ENCODE results near the gene ROBO4.

The ROBO4 gene

DNA sequence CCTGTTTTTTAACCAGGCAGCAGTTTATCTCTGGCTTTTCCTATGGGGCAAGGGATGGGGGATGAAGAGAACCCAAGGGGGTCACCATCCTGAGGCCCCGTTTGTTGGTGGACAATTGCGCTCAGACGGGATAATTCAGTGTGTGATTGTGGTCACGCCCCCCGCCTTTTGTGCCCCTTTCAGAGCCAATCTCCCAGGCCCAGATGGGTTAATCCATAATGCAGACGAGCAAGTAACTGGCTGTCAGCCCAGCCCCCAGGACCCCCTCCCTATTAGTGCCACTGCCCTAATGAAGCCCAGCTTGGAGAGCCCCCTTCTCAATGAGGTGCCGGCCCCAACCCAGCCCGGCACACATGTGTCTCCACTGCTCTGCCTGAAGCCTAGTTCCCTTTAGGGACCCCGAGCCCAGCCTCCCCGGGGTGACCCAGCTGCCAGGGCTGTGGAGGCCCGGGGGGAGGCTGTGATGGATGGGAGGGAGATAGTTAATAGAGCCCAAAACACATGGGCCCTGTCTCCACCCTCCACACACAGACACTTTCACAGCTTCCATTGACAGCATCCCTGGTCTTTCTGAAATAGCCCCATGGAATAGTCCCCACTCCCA is 51.5 kb downstream of the ROBO4 start:
- H3K4me1 ChIP-seq = no peaks in the 10 kb centered on the region
- no peaks in the 10 kb centered on the region for H3K36me3 ChIP-seq
- no peak overlapping the region for H3K4me2 ChIP-seq
- peaks cover 7% of the 10 kb centered on the region; the same call in 1 of the 2 replicates for H4K20me1 ChIP-seq
- H3K9ac ChIP-seq = no peak overlapping the region
- H3K9me3 ChIP-seq = no peaks in the 10 kb centered on the region; the same call in 1 of the 2 replicates
- H3K27me3 ChIP-seq = peaks cover 83% of the 10 kb centered on the region
- H3K27ac ChIP-seq = no peak overlapping the region
- TF ChIP-seq Cebpa-rat (IDR thresholded peaks at IDR 0.05) = no peak
- H3K4me3 ChIP-seq = no peak overlapping the region

DNA sequence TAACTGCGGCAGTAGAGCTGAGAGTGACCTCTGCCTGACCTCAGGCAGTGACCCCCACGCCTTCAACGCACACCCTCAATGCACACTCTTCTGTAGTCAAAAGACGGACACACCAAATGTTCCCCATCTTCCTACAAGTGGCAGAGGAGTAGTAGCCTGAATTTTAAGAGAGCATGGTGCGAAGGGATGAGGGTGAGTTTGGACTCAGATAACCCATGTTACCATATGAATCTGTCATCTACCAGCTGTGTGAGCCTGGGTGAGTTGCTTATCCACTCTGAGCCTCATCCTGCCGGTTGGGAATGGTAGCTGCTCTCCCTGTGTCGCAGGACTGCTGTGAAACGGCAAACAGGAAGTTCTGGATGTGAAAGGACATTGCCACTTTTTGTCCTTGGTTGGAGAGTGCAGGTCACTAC is 53.0 kb downstream of the ROBO4 start:
- Histone ChIP-seq H3K4me3 (no peak overlapping the region), H3K27me3 (peaks cover 96% of the 10 kb centered on the region), H3K9me3 (no peaks in the 10 kb centered on the region; the same call in 1 of the 2 replicates), H3K36me3 (no peaks in the 10 kb centered on the region), H3K4me1 (no peaks in the 10 kb centered on the region), H3K4me2 (no peak overlapping the region), H3K9ac (no peak overlapping the region), H4K20me1 (peaks cover 15% of the 10 kb centered on the region; the same call in 1 of the 2 replicates), H3K27ac (no peak overlapping the region)
- no peak for TF ChIP-seq Cebpa-rat (IDR thresholded peaks at IDR 0.05)

DNA sequence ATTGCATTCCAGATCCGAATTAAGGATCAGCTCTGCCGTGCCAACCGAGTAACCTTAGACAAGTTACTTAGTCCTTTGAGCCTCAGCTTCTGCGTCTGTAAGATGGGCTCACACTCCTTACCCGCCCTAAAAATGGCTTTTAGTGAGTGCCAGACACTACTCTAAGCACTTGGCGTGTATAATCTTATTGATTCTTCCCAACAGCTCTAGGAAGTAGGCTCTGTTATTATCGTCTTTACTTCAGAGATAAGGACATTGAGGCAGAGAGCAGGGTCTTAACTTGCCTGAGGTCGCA is 54.1 kb downstream of the ROBO4 start:
- no peak overlapping the region for H3K9ac ChIP-seq
- H3K4me3 ChIP-seq = no peak overlapping the region
- H4K20me1 ChIP-seq = peaks cover 26% of the 10 kb centered on the region; the same call in 1 of the 2 replicates
- H3K36me3 ChIP-seq = no peaks in the 10 kb centered on the region
- H3K9me3 ChIP-seq = no peaks in the 10 kb centered on the region; the same call in 1 of the 2 replicates
- H3K27ac ChIP-seq = no peak overlapping the region
- TF ChIP-seq Cebpa-rat (IDR thresholded peaks at IDR 0.05) = no peak
- peaks cover 100% of the 10 kb centered on the region for H3K27me3 ChIP-seq
- H3K4me2 ChIP-seq = no peak overlapping the region
- 0 out of 2 replicates have a peak, but pooled peaks cover 7% of the 10 kb centered on the region for H3K4me1 ChIP-seq

DNA sequence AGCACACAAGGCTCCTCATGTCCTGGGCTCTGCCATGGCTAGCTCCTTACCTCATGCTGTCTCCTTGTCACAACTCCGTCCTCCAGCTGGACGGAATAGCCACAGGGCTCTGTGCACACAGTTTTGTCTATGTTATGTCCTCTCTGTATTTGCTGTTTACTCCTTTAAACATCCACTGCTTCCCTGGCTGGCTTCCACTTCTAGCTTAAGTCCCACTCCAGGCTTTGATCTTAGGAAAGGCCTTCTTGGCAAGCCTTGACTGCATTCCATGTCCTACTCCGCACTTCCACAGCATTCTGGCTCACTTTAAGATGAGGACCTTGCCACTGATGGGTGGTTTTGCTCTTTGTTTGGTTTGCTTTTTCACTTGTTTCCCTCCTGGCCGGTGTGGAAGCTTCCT is 55.4 kb downstream of the ROBO4 start:
- TF ChIP-seq Cebpa-rat (IDR thresholded peaks at IDR 0.05) = no peak

DNA sequence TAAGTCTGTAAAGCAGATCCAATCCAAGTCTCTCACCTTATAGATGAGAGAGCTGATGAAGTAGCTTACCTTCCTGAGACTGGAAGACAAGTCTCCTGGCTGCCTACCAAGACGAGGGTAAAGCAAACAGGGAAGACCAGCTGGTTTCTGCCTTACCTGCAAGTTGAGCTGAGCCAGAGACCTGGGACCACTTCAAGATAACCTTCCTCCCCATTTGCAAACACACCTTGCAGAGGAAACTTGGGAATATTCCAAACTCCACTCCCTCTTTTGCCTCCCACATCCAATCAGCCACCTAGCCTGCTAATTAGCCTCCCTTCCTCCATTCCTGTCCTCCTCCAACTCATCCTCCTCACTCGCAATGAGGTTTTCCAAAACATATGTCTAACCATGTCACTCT is 55.8 kb downstream of the ROBO4 start:
- no peak overlapping the region for H3K4me2 ChIP-seq
- no peak overlapping the region for H3K27ac ChIP-seq
- TF ChIP-seq Cebpa-rat (IDR thresholded peaks at IDR 0.05) = no peak
- no peak overlapping the region for H3K9ac ChIP-seq
- peaks cover 36% of the 10 kb centered on the region; the same call in 1 of the 2 replicates for H4K20me1 ChIP-seq
- H3K9me3 ChIP-seq = no peaks in the 10 kb centered on the region; the same call in 1 of the 2 replicates
- H3K4me3 ChIP-seq = no peak overlapping the region
- H3K27me3 ChIP-seq = peaks cover 98% of the 10 kb centered on the region
- no peaks in the 10 kb centered on the region for H3K36me3 ChIP-seq
- H3K4me1 ChIP-seq = 0 out of 2 replicates have a peak, but pooled peaks cover 8% of the 10 kb centered on the region

More for the DNA sequence above, 55.4 kb downstream of the ROBO4 start:
- Histone ChIP-seq H3K27ac (no peak overlapping the region), H3K27me3 (peaks cover 100% of the 10 kb centered on the region), H3K9ac (no peak overlapping the region), H4K20me1 (peaks cover 36% of the 10 kb centered on the region; the same call in 1 of the 2 replicates), H3K36me3 (no peaks in the 10 kb centered on the region), H3K4me3 (no peak overlapping the region), H3K9me3 (no peaks in the 10 kb centered on the region; the same call in 1 of the 2 replicates), H3K4me1 (0 out of 2 replicates have a peak, but pooled peaks cover 7% of the 10 kb centered on the region), H3K4me2 (no peak overlapping the region)

DNA sequence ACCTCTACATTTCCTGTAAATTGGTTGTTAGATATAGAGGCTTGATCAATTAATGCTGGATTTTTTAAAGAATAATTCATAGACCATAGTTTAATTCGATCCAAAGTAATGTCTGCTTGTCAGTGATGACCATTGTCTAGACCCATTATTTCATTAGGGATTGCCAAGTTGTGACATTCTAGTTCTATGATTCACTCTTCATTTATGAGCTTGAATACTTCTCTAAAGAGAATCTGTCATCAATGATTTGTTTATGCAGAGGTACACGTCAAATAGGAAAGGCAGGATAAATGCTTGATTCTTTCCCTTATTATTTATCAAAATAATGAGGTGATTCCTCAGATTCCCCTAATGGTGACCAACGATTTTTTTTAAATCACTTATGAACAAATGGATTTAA is 56.5 kb downstream of the ROBO4 start:
- no peak overlapping the region for H3K4me3 ChIP-seq
- TF ChIP-seq Cebpa-rat (IDR thresholded peaks at IDR 0.05) = no peak

DNA sequence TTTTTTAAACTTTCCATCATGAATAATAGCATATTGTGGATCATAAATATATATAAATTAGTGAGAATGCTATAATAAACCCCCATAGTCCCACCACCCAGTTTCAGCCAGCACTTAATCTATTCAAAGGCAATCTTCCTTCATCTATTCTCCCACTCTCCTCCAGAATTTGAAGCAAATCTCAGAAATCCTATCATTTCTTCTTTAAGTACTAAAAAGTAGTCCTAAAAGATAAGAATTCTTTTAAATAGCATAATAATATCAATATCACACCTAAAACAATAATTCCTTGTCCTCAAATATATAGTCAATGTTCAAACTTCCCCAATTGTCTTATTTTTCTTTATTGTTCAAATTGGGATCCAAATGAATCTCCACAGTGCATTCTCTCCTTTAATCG is 57.0 kb downstream of the ROBO4 start:
- no peak for TF ChIP-seq Cebpa-rat (IDR thresholded peaks at IDR 0.05)
- Histone ChIP-seq H3K36me3 (no peaks in the 10 kb centered on the region), H3K27me3 (peaks cover 86% of the 10 kb centered on the region), H3K9me3 (no peaks in the 10 kb centered on the region; the same call in 1 of the 2 replicates), H4K20me1 (peaks cover 36% of the 10 kb centered on the region; the same call in 1 of the 2 replicates), H3K27ac (no peak overlapping the region), H3K4me3 (no peak overlapping the region), H3K9ac (no peak overlapping the region), H3K4me2 (no peak overlapping the region), H3K4me1 (0 out of 2 replicates have a peak, but pooled peaks cover 15% of the 10 kb centered on the region)

More for the DNA sequence above, 56.5 kb downstream of the ROBO4 start:
- H3K4me2 ChIP-seq = no peak overlapping the region
- H3K9ac ChIP-seq = no peak overlapping the region
- H3K4me1 ChIP-seq = 0 out of 2 replicates have a peak, but pooled peaks cover 14% of the 10 kb centered on the region
- no peaks in the 10 kb centered on the region for H3K36me3 ChIP-seq
- peaks cover 92% of the 10 kb centered on the region for H3K27me3 ChIP-seq
- peaks cover 36% of the 10 kb centered on the region; the same call in 1 of the 2 replicates for H4K20me1 ChIP-seq
- no peak overlapping the region for H3K27ac ChIP-seq
- no peaks in the 10 kb centered on the region; the same call in 1 of the 2 replicates for H3K9me3 ChIP-seq

DNA sequence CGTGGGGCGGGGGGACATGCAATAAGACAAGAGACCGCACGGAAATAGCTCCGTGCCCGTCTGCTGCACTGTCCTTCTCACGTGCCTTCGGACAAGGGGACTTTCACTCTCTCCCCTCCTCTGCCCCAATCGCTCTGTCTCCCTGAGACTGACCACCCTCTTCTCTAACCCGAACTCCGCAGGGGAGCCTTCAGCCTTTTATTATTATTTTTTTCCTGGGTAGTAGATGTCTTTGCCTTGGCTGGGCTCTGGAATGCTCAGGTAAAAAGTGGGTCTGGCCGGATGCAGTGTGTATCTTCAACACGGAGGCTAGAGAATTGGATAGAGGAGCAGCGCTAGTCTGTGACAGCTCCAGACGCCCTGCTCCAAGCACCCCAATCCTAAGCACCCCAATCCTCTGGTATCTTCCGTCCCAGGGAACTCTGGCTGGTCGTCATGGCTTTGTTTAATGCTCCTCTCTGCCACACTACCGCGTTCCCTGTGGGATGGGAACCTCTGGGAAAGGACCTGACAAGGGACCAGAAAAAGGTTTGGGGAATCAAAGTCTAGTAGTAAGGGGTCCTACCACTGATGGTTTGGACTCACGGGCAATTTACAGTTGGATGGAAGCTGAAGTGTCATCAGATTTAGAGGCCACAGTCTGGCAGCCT is 57.6 kb downstream of the ROBO4 start:
- Histone ChIP-seq H3K4me1 (0 out of 2 replicates have a peak, but pooled peaks cover 15% of the 10 kb centered on the region), H3K36me3 (no peaks in the 10 kb centered on the region), H3K27me3 (peaks cover 81% of the 10 kb centered on the region), H3K9me3 (no peaks in the 10 kb centered on the region; the same call in 1 of the 2 replicates), H3K4me2 (no peak overlapping the region), H3K4me3 (no peak overlapping the region), H3K27ac (no peak overlapping the region), H4K20me1 (peaks cover 36% of the 10 kb centered on the region; the same call in 1 of the 2 replicates), H3K9ac (no peak overlapping the region)
- TF ChIP-seq Cebpa-rat (IDR thresholded peaks at IDR 0.05) = no peak

DNA sequence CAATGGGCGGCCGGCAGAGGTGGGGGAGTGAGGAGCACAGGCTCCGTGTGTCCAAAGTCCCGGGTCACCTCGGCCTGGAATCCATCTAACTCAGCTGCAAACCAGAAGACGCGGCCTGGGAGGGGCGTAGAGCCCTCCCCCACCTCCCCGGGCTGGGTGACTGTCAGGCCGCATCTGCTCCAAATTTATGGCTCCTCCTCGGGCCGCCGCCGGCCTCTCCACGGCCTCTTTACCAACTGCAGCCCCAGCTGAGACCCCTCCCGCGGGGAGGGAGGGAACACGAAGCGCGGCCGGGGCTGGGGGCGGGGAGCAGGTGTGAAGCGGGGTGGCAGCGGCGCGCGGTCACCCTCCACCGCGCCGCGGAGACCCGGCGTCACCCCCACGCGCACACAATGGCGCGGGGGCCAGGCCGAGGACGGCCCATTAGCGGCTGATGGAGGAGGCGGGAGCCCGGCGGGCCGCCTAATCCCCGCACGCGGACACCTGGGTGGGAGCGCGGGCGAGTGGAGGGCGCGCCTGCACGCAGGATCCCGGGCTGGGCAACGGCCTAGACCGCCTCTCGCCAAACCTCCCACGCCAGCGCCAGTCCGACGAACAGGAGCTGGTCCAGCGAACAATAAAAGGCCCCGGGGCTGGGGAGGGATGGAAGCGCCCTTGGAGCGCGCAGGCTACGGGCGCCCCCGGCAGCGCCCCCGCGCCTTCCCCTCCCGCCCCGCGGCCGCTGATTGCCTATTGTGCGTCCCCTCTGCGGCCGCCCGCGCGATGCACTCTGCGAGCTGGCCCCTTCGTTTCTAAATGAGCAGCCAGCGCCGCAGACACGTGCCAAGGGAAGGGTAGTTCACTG is 58.3 kb downstream of the ROBO4 start:
- Histone ChIP-seq H3K36me3 (no peaks in the 10 kb centered on the region), H3K4me3 (peak overlapping the region; percentile 23), H3K9ac (no peak overlapping the region), H3K27ac (no peak overlapping the region), H4K20me1 (peaks cover 36% of the 10 kb centered on the region; the same call in 1 of the 2 replicates), H3K27me3 (peaks cover 73% of the 10 kb centered on the region), H3K4me2 (peak overlapping the region; percentile 50), H3K4me1 (0 out of 2 replicates have a peak, but pooled peaks cover 15% of the 10 kb centered on the region), H3K9me3 (no peaks in the 10 kb centered on the region; the same call in 1 of the 2 replicates)
- no peak for TF ChIP-seq Cebpa-rat (IDR thresholded peaks at IDR 0.05)

Data from BLaER1 (cell line).